ENCODE results near the gene AIF1L.

AIF1L gene

DNA sequence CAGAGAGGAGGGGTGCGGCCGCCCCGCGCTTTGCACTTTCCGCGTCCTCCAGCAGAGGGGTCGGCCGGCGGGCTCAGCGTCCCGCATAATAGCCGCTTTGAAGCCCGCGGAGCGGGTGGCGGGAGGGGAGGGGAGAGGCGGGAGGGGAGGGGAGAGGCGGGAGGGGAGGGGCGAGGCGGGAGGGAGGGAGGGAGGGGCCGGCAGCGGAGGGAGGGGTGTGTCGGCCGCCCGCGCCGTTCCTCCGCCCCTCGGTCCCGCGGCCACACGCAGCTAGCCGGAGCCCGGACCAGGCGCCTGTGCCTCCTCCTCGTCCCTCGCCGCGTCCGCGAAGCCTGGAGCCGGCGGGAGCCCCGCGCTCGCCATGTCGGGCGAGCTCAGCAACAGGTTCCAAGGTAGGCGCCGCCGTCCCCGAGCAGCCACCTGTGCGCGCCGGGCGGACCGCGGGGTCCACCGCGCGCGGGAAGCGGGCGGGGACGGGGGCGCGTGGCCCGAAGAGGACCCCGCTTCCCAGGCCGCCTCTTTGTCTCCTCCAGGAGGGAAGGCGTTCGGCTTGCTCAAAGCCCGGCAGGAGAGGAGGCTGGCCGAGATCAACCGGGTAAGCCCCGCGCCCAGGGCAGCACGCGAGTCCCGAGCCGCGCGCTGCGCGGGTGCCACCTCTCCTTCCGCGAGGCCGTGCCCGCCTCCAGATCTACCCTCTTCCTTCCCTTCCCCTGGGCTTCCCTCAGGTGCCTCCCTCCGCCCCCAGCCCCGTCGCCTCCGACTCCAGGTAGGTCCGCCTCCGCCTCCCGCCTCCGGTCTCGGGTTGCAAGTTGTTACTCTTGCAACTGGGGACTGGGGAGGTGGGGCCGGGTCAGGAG, at the start of gene AIF1L:
Gene AIF1L, plus strand, starts transcription at position 263 of the 857 bp plus-strand sequence. Its CDS starts 99 bp downstream, at position 362.
- no peak for DNase-seq (ENCODE audit: low read depth)

DNA sequence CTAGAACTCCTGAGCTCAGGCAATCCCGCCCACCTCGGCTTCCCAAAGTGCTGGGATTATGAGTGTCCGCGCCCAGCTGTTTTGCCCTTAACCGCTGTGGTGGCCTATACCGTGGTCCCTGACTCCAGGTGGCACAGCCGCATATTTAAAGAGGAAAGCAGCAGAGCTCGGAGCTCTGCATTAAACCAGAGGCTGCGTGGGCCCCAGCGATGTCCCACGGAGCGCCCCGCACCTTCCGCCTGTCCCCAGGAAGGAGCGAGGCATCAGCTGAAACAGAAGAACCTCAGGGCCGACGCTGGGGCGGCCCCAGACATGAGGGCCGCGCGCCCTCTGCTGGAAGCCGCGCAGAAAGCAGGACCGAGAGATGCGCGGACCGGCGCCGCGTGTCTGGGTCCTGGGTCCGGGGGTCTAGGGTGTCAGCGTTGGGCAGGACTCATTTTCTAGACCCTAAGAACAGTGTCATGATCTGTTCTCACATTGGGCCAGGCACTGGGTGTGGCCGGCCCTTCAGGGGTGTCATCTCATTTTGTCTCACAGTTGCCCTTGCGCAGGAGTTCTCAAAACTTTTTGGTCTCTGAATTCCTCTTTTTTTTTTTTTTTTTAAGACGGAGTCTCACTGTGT, 49.6 kb upstream of the AIF1L start:
- DNase-seq (ENCODE audit: low read depth): peak; percentile 43

DNA sequence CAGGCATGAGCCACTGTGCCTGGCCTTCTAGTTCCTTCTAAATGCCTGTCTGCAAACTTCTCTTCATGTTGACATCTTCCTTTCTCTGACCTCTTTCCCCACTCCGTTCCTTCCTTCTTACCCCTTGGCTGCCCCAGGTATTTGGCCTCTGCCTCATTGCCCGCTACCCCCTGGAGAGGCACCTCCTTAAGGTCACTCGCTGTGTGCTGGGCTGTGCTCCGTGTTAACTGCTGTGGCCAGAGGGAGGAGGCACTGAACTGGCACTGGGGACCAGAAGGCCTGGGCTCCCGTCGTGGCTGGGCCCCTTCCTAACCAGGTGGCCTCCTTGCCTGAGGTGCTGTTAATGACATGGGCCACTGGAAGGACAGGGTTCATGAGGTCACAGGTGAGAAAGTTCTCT, 48.0 kb upstream of the AIF1L start:
- DNase-seq (ENCODE audit: low read depth): no peak

DNA sequence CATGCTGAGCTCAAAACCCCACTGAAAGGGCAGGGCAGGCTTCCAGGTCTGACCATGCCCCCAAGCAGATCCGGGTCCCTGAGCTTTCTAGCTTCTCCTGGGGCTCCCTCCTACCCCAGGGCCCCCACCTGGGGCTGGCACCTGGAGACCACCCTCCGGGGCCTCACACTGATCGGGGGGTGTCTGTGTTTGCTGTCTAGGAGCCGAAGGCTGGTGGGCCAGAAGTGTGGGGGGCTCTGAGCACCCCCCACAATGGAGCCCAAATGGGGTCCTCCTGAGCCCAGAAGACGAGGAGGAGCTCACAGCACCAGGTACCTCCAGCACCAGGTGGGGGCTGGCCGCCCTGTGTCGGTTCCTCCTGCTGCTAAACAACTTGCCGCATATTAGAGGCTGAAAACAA, 47.5 kb upstream of the AIF1L start:
- DNase-seq (ENCODE audit: low read depth): no peak

DNA sequence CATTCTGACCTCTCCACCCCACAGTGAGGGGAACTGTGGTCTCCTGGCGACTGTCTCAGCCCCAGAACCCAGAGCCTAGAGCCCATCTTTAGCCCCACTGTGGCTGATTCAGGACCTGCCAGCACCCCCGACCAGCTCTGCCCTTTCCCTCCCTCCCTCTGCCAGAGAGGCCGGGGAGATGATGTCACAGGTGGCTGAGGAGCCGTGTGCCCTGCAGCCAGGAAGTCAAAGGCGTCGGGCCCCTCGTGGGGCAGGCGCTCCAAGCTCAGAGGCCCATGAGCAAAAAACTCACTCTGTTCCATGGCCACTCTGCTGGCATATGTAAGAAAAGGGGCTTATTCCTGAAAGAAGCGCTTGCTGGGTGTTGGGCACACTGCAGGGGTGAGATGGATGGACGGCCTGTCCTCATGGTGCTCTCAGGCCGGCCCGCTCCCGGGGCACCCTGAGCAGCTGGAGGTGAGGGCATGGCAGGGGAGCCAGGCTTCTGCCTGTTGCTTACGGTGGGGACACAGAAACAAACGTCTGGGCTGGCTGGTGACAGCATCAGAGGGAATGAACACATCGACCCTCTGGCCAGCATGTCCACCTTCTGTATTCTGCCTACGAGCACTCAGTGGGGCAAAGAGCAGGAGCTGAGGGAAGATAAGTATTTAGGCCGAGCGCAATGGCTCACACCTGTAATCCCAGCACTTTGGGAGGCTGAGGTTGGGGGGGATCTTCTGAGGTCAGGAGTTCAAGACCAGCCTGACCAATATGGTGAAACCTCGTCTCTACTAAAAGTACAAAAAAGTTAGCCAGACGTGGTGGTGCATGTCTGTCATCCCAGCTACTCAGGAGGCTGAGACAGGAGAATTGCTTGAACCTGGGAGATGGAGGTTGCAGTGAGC, 46.3 kb upstream of the AIF1L start:
- DNase-seq (ENCODE audit: low read depth): no peak

DNA sequence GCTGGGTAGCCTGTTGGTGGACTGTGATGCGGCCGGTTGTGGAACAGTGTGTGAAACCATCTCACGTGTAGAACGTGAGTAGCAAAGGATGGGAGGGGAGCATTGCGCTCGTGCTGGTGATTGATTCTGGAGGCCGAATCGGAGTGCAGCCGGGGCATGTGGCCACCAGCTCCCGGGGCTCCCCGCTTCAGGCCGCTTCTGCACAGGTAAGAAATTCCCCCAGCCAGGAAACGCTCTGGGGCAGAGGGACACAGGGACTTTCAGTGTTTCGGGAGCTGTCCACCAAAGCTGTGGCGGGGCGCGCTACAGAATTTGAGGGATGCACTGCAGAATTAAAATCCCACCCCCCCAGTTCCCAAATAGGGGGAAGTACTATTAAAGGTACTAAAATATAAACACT, 45.5 kb upstream of the AIF1L start:
- no peak for DNase-seq (ENCODE audit: low read depth)

DNA sequence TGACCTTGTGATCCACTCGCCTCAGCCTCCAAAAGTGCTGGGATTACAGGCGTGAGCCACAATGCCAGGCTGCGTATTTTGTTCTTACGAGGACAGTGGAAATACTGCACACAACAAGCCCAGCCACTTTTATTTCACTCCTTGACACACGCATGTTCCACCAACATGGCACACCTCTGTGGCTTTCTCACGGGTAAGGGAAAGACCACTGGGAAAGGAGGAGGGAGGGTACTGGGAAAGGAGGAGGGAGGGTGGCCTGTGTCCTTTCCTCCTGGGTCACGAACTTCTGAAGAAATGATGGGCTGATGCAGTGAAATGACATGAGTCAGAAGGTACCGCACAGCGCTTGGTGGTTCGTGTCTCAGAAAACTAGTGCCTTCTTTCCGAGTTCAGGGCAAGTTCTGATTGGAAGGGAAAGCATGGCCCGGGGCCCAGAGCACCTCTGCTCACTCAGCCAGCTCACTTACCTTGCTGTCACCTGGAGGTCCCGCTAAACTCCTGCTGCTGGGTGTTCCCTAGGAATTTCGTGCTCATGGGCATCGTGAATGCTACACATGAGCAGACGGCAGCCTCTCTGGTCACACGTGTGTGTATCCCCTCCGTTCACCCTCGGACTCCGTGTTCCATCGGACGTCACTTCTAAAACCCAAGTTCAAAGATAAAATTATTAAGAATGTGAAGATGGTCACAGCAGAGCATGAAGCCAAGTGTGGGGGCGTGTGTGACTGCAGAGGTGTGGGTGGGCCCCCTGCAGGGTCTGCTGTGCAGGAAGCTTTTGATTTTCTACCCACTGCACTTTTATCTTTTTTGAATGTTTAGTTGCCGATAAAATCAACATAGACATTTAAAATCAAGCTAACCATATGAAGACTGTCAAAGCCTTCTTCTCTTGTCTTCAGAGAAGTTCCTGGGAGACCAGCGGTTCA, 44.5 kb upstream of the AIF1L start:
- DNase-seq (ENCODE audit: low read depth): no peak

DNA sequence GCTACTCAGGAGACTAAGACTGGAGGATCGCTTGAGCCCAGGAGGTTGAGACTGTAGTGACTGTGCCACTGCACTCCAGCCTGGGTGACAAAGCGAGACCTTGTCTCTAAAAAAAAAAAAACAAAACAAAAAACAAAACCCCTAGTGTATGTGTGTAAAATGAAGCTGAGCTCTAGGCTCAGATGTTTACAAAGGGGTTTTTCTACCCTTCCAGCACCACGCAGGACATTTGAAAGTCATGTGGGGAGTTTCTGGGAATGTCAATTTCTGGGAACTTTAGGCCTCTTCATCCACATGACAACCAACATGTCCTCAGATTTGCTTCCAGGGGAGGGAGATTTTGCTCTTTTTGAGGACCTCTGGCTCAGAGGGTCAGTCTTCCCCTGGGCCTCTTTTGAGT, 42.4 kb upstream of the AIF1L start:
- no peak for DNase-seq (ENCODE audit: low read depth)

DNA sequence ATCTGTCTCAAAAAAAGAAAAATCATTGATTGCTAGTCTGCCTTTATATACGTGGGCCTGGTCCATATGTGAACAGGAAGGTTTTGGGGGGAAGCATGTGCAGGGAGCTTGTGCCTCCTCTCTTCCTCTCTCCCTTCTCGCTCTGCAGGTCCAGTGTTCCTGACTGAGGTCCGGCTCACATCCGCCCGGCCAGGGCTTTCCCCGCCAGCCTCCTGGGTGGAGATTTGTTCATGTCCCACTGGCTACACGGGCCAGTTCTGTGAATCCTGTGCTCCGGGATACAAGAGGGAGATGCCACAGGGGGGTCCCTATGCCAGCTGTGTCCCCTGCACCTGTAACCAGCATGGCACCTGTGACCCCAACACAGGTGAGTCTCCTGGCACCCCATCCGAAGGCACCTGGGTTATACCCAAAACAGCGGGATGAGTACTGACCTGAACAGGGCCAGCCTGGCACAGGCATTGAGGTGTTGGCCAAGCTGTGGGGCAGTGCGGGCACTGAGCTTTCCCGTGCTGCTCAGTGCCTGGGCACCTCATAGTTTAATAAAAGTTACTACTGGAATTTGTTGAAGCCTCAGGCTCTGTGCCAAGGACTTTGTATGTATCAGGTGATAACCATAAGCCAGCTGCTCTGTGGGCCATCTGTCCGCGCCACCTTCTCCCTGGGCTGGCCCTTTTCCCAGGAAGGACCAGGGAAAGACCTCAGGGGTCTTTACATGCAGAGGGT, 39.4 kb upstream of the AIF1L start:
- no peak for DNase-seq (ENCODE audit: low read depth)

DNA sequence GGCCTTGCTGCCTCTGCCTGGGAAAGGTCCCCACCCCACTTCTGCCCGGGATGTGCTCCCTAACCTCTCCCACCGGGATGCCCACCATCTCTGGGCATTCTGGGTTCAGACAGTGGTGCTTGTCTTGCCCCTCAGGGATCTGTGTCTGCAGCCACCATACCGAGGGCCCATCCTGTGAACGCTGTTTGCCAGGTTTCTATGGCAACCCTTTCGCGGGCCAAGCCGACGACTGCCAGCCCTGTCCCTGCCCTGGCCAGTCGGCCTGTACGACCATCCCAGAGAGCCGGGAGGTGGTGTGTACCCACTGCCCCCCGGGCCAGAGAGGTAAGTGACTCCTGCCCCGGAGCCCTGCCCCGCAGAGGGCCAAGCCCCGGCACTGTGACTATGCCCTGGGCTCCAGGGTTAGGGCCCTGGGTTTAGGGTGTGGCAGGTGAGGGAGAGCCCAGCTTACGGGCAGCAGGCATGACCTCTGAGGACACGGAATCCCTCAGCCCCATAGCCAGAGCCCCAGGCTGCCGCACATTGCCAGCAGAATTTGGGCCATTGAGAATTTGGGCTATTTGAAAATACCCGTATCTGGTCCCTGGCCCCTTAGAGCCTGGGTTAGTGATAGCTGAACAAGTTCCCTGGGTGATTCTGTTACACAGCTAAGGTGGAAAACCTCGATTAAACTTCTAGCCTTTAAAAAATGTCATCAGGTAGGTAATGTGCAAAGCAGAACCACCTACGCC, 35.3 kb upstream of the AIF1L start:
- no peak for DNase-seq (ENCODE audit: low read depth)

DNA sequence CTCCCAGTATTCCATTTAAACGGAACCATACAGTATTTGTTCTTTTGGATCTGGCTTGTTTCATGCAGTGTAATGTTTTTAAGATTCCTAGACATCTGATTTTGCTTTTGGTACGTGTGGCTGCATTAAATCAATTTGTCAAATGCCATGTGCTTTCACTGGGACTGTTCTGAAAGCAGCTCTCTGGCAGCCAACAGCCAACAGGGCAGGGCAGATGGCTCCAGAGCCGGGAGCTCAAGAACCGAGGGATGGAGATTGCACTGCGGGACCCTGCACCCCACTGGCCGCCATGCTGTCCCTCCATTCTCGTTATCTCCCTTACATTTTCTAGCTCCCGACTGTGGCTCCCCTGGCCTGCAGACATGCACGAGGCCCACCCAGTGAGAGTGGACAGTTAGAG, 33.4 kb upstream of the AIF1L start:
- no peak for DNase-seq (ENCODE audit: low read depth)

DNA sequence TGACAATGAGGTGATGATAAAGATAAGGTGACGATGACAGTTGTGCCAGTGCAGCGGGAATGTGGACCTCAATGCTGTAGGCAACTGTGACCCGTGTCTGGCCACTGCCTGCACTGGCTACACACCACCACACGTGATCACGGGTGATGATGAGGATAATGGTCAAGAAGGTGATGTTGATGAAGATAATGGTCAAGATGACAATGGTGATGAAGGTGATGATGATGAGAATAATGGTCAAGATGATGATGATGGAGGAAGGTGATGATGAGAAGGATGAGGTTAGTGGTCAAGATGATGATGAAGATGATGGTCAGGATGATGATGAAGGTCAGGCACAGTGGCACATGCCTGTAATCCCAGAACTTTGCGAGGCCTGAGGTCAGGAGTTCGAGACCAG, 30.7 kb upstream of the AIF1L start:
- DNase-seq (ENCODE audit: low read depth): no peak

DNA sequence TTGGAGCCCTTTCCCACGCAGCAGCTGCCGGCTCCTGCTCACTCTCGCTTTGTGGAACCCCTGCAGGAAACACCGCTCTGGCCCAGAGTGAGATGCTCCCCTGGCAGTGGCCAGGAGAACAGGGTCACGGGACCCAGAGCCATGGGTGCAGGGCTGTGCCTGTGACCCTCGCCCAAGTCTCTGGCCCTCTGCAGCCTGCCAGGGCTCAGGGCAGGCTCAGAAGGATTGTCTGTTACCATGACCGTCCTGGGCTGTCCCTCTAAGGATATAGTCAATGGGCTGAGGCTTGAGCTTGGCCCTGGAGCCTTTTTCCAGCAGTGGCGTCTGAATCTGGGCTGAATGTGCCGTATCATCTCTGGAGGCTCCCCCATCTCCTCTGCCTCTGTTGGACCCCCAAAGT, 28.7 kb upstream of the AIF1L start:
- DNase-seq (ENCODE audit: low read depth): no peak

DNA sequence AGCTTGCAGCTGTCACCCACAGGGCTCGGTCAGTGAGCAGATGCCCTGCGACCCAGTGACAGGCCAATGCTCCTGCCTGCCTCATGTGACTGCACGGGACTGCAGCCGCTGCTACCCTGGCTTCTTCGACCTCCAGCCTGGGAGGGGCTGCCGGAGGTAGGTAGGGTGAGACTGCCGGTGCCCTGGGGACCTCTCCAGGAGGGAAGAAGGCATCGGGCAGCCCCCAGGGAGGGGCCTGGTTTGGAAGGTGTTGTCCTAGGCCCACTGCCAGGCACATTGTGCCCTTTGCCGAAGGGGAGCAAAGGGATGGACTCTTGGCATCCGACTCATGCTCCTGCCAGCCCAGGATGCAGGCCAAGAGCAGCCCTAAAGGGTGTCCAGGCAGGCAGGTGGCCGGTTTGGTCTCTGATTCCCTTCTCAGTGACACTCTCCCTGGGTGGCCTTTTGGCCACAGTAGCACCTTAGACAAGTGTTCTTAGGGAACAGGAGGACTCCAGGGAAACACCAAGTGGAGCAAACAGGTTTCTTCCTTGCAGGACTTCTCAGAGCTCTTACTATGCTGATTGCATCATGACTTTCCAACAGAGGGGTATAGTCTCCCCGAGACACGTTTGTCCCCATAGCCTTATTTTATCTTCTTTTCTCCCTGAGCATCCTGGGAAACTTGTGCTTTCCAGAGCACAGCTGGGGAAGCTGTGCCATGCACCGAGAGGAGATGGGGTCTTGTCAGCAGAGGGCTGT, 28.1 kb upstream of the AIF1L start:
- no peak for DNase-seq (ENCODE audit: low read depth)

DNA sequence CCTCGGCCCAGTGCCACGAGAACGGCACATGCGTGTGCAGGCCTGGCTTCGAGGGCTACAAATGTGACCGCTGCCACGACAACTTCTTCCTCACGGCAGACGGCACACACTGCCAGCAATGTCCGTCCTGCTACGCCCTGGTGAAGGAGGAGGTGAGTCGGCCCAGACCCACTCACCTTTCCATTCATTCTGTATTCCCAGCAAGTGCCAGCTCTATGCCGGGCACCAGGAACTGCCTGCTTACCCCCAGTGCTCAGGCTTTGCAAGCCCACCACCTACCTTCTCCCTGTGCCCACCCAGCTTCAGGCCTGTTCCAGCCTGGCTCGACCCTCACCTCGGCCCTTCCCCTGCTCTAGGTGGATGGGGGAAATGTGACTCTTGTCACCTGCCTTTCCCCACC, 26.6 kb upstream of the AIF1L start:
- DNase-seq (ENCODE audit: low read depth): no peak

DNA sequence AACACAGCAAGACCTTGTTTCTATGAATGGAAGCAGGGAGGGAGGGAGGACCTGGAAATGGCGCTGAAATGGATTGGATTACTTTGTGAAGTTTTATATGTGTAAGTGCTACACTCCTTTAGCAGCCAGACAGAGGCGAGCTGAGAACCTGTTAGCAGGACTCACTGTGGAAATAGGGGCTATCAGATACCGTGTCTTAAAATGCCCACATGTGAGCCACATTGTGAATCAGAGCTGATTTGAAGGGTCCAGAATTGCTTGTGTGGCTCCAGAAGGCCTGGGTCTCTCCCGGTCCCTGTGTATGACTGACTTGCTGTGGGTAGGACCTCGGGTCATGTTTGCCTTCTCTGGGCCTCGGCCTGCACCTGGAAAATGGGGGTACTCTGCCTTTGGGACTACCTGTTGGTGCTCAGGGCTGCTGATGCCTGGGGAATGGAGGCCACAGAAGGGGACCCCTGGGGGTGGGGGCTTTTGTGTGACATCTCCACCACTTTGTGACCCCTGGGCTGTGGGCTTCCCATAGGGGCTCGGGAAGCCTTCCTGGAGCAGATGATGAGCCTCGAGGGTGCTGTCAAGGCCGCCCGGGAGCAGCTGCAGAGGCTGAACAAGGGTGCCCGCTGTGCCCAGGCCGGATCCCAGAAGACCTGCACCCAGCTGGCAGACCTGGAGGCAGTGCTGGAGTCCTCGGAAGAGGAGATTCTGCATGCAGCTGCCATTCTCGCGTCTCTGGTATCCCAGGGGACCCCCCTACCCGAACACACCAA, 24.0 kb upstream of the AIF1L start:
- no peak for DNase-seq (ENCODE audit: low read depth)

DNA sequence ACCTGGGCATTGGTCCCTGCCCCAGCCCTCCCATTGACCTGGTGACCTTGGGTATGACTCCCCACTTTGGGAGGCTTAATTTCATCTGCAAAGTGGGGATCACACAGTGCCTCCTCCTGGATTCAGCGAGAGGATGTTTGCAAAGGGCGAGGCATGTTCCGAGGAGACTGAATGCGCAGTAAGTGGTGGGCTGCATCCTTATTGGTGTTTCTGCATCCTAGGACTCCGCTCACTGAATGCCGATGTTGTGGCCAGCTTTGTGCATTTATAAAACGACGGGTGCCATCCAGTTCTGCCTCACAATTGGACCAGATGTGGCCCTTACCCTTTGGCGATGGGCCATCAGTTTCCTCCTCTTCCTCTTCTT, 23.5 kb upstream of the AIF1L start:
- no peak for DNase-seq (ENCODE audit: low read depth)

DNA sequence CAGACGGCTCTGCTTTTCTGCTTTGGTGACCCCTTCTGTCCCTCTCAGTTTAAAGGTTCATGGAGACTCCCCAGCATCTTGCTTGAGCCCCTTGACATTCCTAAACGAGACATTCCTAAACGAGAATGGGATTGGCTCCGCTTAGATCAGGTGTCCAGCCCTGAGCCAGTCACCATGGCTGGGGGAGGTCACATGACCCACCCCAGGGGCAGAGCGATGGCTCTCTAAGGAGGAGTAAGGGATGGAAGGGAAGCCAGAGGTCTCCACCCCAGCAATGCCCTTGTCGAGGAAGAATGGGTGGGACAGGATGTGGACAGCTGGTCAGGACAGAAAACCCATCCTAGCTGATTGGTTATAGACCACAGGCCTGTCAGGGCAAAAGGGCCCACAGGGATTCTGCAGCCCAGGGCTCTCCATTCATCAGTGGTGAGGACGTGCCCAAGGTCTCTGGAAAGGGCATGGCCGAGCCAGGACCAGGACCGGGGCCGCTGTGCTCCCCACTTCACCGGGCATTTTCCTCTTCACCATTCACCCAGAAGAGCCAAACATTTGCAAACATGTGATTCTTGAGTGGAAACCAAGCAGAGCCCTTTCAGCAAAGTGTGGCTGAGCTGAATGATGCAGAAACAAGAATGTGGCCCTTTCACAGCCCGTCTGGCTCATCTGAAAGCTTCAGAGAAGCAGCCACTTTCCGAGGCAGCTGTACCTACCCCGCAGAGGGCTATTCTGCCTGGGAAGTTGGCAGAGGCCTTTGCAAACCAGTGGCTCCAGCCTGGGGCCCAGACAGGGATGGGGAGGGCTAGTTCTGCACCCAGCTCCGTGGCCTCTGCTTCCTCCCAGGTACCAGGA, 19.8 kb upstream of the AIF1L start:
- no peak for DNase-seq (ENCODE audit: low read depth)
